IPS DF 4.7 (cell line): ENCODE results near the gene SLC26A2.
"Not testable (repeated sequence)": the region's sequence is repeated elsewhere in the genome, so short reads cannot be mapped to it uniquely, and the experiment has no call there.

Experiments used
- DNase-seq: peaks from one replicate; pipeline ENCODE4 v3.0.0-alpha.2; 2013; ENCODE audit warnings: low spot score; ENCODE audit errors: extremely low read depth

Gene SLC26A2

DNA sequence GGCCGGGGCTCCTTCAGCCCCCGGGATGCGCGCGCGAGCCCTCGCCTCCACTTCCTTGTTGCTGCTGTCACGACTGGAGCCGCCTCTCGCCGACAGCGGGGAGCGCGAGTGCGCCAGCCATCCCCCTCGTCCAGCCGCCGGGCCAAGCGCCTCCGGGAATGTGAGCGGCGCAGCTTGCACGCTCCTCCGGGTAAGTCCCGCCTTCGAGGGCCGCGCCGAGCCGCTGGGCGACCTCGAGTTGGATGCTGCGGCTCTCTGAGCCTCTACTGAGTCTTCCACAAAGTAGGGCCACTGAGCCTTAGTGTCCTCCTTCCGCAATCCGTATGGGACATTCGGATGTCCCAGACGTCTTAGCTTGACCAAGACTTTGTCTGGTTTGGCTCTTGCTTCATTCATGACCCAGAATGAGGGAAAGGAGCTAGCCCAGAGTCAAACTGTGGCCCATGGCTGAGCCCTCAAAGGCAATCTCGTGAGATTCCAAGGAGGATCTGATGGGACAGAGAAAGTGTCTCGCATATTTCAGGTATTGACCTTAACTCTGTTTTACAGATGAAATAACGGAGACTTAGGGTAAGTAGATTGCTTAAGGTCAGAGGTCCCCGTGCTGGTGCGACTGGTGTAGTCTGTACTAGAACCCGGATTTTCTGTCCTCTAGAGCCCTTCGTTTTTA is 40.6 kb downstream of the SLC26A2 start:
- DNase-seq, result no peak

DNA sequence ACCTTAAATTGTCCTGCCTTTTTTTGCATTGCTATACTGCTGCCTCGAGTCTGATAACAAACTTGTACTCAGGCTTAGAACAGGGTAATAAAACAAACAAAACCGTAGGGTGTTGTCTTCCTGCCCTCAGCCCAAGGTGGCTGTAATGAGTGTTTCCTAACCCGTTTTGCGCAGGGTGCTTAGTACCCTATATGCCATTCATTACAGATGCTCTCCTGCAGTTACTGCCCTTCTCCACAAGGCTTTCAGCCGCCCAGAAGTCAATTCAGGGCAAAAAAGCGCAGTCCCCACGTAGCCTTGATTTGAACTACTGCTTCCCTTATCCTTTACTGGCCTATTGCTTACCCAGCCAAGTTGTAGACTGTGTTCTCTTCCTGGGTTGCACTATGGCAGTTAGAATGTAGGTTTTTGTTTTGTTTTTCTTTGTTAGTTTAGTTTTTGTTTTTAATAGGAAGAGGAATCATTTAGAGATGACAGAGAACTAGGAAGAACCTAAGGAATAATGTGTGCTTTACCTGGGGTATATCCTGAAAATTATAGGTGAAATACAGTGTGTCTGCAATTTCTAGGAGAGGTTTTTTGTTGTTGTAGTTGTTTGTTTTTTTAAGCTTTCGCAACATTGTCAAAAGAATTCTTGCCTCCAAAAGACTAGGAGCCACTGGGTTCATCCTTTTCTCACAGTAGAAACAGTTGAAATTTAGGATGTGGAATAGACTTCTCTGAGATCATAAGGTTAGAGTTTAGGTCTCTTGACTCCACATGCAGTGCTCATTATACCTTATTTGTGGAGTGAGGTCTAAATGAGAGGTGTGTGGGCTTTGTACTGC is 41.3 kb downstream of the SLC26A2 start:
- DNase-seq, result no peak

DNA sequence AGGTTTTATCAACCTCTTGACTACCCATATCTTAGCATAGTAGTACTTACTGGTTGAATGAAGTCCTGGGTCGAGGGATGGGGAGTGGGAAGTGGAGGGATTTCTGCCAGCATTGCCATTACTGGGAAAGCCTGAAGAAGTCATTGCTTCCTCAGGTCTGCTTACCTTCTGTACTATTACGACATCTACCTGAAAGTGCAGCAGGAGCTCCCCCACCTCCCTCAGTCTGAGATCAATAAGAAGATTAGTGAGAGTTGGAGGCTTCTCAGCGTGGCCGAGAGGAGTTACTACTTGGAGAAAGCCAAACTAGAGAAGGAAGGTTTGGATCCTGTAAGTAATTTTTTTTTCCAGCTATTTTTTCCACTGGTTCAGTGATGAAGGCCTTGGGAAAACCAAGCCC is 45.8 kb downstream of the SLC26A2 start:
- no peak for DNase-seq

DNA sequence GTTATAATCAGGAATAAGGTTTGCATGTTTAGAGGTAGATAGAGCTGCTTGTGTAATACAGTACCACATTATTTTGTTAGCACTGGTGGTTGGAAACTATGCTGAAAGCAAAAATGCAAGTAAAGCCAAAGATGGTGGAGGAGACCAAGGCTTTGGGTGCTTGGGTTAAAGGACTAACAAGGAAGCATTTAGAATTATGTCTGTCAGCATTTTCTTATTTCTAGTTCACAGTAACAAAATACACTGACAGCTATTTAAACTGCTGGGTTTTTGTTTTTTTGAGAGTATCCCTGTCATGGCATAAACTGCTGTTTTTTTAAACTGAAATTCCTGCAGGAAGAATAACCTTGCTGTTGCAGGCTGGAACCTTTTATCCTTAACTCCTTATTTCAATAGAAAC is 46.5 kb downstream of the SLC26A2 start:
- no peak for DNase-seq

DNA sequence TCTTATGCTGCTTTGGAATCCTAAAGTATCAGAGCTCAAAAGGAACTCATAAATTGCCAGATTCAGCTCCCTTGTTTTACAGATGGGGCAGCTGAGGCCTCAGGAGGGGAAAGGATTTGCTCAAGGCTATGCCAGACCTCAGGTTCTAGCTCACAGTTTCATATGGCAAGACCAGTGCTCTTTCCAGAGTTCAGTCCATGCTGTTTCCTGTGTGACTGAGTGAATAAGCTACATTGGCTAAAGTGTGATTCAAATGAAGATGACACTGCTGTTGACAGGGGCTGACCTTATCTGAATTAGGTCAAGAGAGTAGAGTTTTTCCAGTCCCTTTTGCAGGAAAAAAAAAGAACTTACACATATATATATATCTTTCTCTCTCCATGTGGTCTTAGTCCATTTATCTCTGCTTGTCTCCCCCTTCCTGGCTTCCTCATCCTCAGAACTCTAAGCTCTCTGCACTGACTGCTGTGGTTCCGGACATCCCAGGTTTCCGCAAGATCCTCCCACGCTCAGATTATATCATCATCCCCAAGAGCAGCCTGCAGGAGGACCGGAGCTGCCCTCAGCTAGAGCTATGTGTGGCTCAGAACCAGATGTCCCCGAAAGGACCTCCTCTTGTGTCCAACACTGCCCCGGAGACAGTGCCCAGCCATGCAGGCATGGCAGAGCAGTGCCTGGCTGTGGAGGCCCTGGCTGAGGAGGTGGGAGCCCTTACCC is 49.3 kb downstream of the SLC26A2 start:
- DNase-seq, result no peak

DNA sequence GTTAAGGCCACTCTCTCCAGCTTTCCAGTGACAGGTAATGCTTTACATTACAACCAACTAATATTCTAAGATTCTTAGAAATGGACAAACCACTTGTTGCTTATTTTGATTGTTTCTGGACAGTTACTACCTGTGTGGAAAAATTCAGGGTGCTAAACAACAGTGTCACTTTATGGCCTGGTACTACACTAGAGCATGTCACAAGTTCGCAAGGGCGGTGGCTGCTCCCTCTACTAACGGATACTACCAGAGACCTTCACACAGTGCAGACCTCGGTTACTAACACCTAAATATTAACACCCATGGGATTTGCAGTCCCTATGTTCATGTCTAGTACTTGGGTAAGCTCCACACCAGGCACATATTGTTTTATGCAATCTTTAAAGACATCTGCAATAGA is 53.4 kb downstream of the SLC26A2 start:
- DNase-seq, result no peak

DNA sequence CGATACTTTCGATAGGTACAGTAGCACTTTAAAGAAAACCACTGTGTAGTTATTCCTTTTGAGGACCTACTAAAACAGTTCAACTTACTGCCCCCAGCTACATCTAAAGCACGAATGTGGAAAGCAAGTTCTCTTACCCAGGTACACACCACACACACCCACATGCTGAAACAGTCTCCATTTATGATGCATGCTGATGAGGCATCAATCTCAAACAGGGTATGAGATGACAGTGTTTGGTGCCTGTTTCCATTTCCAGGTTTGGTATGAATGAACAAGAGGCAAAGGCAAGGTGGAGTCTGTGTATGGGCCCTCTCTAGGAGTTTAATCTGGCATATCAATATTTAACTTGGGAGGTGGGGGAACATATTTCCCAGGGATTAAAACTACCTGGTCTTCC is 53.9 kb downstream of the SLC26A2 start:
- no peak for DNase-seq

DNA sequence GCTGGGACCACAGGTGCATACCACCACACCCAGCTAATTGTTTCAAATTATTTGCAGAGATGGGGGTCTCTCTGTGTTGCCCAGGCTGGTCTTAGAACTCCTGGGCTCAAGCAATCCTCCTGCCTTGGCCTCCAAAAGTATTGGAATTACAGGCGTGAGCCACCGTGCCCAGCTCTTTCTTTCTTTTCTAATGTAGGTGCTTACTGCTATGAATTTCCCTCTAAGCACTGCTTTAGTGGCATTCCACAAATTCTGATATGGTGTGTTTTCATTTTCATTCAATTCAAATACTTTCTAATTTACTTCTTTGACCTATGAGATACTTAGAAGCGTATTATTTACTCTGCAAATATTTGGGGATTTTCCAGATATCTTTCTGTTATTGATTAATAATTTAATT is 54.9 kb downstream of the SLC26A2 start:
- no peak for DNase-seq

DNA sequence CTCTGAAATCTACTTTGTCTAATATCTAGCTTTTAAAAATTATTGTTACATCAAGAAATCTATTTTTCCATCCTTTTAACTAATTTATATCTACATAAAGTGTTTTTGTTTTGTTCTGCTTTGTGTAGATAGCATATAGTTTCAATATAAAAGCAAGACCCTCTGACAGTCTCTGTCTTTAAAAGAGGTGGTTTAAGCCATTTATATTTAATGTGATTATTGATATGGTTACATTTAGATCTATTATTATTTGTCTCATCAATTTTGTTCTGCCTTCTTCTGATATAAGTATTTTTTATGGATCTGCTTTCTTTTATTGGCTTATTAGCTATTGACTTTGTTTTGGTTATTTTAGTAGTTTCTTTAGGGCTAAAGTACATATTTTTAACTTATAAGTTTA is 56.0 kb downstream of the SLC26A2 start:
- no peak for DNase-seq

DNA sequence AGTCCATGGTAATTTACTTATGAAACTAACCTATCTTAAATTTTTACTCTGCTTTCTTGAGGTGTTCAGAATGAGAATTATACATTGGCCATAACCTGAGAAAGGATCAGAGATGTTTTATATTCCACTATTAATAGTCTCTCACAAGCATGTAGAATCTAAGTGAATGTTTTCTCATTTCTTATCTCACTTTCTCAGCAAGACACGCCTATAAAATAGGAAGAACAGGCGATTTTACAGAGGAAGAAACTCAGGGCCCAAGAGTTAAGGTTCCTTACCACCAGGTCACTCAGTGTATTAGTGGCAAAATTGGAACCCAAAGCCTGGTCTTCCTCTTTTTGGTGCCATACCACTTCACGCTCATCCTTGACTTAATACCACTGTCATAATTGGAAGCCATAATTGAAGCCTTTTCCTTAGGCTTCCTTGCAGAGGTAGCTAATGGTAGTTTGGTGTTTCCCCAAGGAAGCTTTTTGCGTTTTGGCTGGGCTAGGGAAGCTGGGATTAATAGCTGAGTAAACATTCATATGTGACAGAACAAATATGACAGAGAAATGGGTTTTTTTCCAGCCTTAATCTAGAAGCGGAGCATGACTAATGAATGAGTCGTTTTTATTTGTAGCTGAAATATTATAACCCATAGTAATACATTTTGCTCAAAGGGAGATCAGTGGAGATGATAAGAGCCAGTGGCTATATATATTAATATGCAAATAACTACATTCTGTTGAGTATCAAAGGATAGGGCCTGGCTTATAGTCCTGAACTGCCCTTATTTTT is 56.9 kb downstream of the SLC26A2 start:
- DNase-seq, result no peak

DNA sequence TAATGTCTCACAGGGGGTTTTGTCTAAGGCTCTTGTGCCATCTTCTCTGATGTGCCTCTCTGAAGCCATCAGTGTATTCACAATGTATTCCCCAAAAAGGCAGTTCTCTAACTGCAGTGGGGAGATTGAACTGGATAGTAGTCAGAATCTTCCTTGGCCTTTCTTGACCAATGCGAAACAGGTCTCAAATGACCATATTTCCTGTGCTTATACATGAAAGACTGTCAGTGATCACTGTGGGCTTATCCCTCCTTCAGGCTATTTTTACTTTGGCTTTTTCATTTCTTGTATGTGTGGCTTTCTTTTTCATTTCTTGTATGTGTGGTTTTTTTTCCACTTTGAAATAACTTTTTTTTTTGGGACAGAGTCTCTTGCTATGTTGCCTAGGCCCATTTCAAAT is 59.7 kb downstream of the SLC26A2 start:
- DNase-seq, result no peak

DNA sequence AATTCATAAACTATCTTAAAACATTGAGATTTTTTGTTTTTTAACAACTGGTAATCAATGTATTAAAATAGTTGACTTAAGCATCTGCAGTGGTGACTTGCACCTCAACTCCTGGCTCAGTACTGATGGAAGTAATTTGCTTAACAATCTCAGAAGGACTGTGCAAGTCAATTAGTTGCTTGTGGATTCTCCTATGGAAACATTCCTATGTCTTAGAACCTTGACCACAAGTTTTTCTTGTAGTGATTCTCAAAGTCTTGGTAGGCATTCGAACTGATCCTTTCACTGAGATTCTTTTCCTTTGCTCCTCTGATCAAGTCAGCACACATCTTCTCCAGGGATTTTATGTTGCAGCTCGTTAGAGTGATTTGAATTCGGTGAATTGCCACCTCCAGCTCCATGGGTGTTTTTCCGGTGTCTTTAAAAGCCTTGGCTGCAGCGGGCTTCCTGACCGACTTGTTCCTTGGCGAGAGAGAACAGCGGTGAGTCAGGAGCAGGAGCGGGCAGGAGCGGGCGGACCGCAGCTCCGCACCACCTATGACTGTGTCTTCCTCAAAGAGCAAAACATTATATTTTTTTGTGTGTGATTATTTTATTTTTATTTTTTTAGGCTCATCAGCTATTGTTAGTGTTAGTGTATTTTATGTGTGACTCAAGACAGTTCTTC is 61.1 kb downstream of the SLC26A2 start:
- DNase-seq, result no peak

DNA sequence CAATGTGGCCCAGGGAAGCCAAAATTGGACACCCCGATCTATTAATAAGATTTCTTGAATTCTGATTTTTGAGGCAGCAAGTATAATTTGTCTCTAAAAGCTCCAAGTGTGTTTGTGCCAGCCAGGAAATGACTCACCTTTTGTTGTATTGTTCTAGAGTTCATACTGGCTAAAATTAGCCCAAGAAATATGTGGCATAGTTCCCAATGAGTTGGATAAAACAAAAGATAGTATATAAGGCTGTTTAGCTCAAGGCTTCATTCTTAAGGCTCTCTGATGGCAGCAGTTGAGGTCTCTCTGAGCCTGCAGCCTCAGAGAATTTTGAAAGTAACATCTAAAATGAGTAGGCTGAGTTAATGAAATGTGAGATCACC is 61.6 kb downstream of the SLC26A2 start:
- no peak for DNase-seq

DNA sequence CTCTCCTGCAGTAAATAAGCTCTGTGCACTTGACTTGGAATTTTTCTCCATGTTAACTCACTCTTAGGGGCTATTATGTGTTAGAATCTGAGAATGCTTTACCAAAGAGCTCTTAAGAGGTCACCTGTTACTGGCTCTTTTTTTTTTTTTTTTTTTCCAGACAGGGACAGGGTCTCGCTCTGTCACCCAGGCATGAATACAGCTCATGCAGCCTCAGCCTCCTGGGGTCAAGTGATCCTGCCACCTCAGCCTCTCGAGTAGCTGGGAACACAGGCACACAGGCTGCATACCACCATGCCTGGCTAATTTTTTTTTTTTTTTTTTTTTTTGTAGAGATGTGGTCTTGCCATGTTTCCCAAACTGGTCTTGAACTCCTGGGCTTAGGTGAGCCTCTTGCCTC is 62.1 kb downstream of the SLC26A2 start:
- DNase-seq, result no peak

DNA sequence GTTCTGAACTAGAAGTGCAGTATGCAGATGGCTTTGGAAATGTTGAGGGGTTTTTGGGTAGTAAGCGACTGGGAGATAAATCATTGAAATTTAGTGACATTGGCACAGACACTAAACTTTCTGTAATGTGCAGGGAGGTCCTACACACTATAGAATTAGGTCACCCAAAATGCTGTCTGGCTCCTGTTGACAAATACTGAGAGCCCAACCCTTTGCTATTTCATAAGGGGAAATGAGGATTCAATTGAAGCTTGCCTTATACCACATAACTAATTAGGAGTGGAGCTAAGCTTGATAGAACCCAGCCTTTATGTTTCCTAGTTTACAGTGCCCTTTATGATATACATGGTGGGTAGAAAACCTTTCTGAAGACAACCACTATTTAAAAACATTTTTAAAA is 62.6 kb downstream of the SLC26A2 start:
- DNase-seq, result no peak

DNA sequence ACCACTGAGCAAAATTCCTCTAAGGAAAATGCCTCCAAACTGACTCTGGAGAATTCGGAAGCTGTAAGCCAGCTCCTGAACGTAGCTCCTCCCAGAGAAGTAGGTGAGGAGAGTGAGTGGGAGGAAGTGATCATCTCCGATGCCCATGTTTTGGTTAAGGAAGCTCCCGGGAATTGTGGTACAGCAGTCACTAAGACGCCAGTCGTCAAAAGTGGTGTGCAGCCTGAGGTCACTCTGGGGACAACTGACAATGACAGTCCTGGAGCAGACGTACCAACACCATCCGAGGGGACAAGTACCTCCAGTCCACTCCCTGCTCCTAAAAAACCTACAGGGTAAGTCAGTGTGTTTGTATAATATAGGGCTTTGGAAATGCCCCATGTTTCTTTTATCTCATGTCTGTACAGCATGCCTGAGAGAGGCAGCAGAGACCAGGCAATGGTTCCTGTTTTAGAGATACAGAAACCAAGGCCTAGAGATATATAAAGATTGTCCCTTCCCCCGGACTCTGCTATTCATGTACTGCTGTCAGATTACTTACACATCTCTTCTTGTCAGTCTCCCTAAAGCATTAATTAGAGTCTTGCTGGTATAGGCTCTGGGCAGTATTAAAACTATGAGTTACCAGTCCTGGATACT is 63.9 kb downstream of the SLC26A2 start:
- DNase-seq, result no peak

DNA sequence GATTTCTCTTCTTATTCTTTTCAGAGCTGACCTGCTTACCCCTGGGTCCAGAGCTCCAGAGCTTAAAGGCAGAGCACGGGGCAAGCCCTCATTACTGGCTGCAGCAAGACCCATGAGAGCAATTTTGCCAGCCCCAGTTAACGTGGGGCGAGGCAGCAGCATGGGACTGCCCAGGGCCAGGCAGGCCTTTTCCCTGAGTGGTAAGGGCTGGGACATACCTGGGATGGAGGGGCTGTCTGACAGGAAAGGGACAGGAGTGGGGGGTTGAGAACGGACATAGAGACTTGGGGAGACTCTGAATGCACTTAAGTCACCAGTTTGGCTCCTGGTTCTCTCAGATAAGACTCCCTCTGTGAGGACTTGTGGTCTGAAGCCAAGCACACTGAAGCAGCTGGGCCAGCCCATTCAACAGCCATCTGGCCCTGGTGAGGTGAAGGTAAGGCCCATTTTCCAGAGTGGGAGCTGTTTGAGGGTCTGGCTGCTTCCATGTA is 66.2 kb downstream of the SLC26A2 start:
- DNase-seq, result no peak

DNA sequence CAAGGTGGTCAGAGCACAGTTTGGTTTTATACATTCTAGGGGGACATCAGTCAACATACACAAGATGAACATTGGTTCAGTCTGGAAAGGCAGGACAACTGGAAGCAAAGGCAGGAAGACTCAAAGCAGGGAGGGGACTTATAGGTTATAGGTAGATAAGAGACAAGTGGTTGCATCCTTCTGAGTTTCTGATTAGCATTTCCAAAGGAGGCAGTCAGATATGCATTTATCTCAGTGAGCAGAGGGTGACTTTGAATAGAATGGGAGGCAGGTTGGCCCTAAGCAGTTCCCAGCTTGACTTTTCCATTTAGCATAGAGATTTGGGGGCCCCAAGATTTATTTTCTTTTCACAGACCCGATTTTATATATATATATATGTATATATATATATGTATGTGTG is 67.5 kb downstream of the SLC26A2 start:
- DNase-seq, result not testable (repeated sequence)

DNA sequence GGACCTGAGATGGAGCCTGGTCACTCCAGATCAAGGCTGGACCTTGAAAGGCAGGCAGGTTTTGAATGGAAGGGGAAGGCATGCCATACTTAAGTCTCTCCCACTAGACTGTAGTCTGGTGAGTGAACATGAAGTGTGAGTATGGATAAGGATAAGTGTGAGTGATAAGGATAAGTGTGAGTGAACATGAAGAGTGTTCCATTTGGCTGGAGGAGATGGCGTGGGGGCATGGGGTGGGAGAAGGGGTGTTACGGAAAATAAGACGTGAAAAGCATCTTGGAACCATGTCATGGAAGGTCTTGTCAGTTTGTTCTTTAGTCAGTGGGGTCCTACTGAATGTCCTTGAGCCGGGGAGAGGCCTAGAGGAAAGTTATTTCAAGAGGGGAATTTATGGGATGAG is 72.8 kb downstream of the SLC26A2 start:
- DNase-seq, result no peak

DNA sequence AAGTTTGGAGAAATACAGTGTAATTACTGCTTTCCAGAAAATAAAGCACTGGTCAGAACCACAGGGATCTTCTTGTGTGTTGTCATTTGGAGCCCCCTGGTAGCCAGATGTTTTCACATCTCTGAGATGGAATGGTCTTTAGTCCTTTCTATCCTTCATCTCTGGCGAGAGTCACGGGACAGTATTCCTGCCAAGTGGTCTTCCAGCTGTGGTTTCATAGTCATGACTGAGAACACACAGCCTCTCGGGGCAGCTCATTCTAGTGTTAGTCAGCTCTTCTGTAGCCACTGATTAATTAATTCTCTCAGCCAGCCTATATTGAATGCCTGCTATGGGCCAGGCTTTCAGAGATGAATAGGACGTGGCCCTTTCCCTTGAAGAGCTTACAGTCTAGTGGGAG is 74.1 kb downstream of the SLC26A2 start:
- DNase-seq, result no peak
